Fibroblast of lung (primary cell): Measurements from ENCODE around the gene CELF2.

Source experiments
- EZH2 ChIP-seq: IDR thresholded peaks from 2 replicates; pipeline ENCODE4 v1.5.1; 2012; ENCODE audit warnings: low read length, control low read depth, mild to moderate bottlenecking; ENCODE audit errors: missing control alignments
- TF ChIP-seq, protein P1 (sequence below), 2 donors: IDR thresholded peaks in 1 of 2; conservative IDR thresholded peaks in 1 of 2; 1 replicate in 1 of 2; 2 replicates in 1 of 2; pipeline ENCODE4 v1.5.1; 2011 to 2012; ENCODE audit warnings: low read length in 2 of 2, control low read depth in 1 of 2, inconsistent platforms in 1 of 2, low read depth in 1 of 2, mild to moderate bottlenecking in 1 of 2

DNA sequence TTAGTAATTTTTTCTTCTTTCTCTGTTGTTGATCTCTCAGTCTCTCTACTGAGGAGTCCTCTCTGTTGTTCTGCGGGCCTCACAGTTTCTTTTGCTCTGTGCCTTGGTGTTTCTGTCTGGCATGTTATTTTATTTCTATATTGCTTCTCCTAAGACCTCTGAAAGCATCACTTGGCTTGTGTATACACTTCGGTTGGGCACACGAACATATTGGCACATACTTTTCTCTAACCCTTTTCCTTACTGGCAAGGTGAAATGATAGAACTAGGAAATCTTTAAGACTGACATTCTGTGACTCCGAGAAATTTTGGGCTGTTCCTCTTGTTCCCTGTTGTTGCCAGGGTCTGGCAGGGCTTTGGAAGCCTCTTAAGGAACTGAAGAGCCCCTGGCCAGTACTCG is 148.9 kb downstream of the CELF2 start:
- TF ChIP-seq, protein P1, sequence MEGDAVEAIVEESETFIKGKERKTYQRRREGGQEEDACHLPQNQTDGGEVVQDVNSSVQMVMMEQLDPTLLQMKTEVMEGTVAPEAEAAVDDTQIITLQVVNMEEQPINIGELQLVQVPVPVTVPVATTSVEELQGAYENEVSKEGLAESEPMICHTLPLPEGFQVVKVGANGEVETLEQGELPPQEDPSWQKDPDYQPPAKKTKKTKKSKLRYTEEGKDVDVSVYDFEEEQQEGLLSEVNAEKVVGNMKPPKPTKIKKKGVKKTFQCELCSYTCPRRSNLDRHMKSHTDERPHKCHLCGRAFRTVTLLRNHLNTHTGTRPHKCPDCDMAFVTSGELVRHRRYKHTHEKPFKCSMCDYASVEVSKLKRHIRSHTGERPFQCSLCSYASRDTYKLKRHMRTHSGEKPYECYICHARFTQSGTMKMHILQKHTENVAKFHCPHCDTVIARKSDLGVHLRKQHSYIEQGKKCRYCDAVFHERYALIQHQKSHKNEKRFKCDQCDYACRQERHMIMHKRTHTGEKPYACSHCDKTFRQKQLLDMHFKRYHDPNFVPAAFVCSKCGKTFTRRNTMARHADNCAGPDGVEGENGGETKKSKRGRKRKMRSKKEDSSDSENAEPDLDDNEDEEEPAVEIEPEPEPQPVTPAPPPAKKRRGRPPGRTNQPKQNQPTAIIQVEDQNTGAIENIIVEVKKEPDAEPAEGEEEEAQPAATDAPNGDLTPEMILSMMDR (conservative IDR thresholded peaks at IDR 0.05 in 1 of 2, IDR thresholded peaks at IDR 0.05 in 1 of 2; ENCODE audit: low read depth in 1 of 2, low read length in 2 of 2): no peak
- no peak for TF ChIP-seq EZH2
